Measurements from ENCODE around the gene SUN2. TPM values are rescaled to one million over a fixed set of nuclear protein-coding genes. Genes with fewer than 3 reads are reported as not detected.

SUN2 gene
- total RNA-seq, 1 donor from 2014 or later, result 40.2 TPM

GRCh38 chr22:38730411-38730871 is 25.4 kb downstream of the SUN2 start:
- H3K4me3 ChIP-seq (ENCODE audit: low read length in 3 of 3), result no peak overlapping the region
- H3K36me3 ChIP-seq (ENCODE audit: control insufficient read depth in 3 of 3, insufficient read depth in 3 of 3, low read length in 3 of 3), result peaks cover 63 to 65% (median 64%) of the 10 kb centered on the region in 3 donors
- peaks cover 20 to 45% (median 43%) of the 10 kb centered on the region in 3 donors for H3K4me1 ChIP-seq (ENCODE audit: control insufficient read depth in 3 of 3, insufficient read depth in 3 of 3, low read length in 3 of 3)
- no peak overlapping the region for H3K9ac ChIP-seq (ENCODE audit: low read depth in 1 of 3, low read length in 3 of 3)
- no peak overlapping the region for H3K27ac ChIP-seq (ENCODE audit: low read depth, low read length)
- no peaks in the 10 kb centered on the region for H3K9me3 ChIP-seq (ENCODE audit: control insufficient read depth in 3 of 3, low read length in 3 of 3)
- no peaks in the 10 kb centered on the region for H3K27me3 ChIP-seq (ENCODE audit: control insufficient read depth in 3 of 3, insufficient read depth in 3 of 3, low read length in 3 of 3)

GRCh38 chr22:38729946-38730345 is 25.9 kb downstream of the SUN2 start:
- no peaks in the 10 kb centered on the region for H3K9me3 ChIP-seq (ENCODE audit: control insufficient read depth in 3 of 3, low read length in 3 of 3)
- no peak overlapping the region for H3K4me3 ChIP-seq (ENCODE audit: low read length in 3 of 3)
- no peak overlapping the region for H3K9ac ChIP-seq (ENCODE audit: low read depth in 1 of 3, low read length in 3 of 3)
- peaks cover 20 to 40% (median 38%) of the 10 kb centered on the region in 3 donors for H3K4me1 ChIP-seq (ENCODE audit: control insufficient read depth in 3 of 3, insufficient read depth in 3 of 3, low read length in 3 of 3)
- H3K36me3 ChIP-seq (ENCODE audit: control insufficient read depth in 3 of 3, insufficient read depth in 3 of 3, low read length in 3 of 3), result peaks cover 63 to 66% (median 65%) of the 10 kb centered on the region in 3 donors
- H3K27me3 ChIP-seq (ENCODE audit: control insufficient read depth in 3 of 3, insufficient read depth in 3 of 3, low read length in 3 of 3), result no peaks in the 10 kb centered on the region
- H3K27ac ChIP-seq (ENCODE audit: low read depth, low read length), result no peak overlapping the region

- Histone ChIP-seq H3K9ac (ENCODE audit: low read depth in 1 of 3, low read length in 3 of 3) (peak overlapping the region in 1 of 3 donors; percentile 8), H3K9me3 (ENCODE audit: control insufficient read depth in 3 of 3, low read length in 3 of 3) (no peaks in the 10 kb centered on the region), H3K27ac (ENCODE audit: low read depth, low read length) (no peak overlapping the region), H3K36me3 (ENCODE audit: control insufficient read depth in 3 of 3, insufficient read depth in 3 of 3, low read length in 3 of 3) (peaks cover 71 to 73% (median 73%) of the 10 kb centered on the region in 3 donors), H3K27me3 (ENCODE audit: control insufficient read depth in 3 of 3, insufficient read depth in 3 of 3, low read length in 3 of 3) (no peaks in the 10 kb centered on the region), H3K4me1 (ENCODE audit: control insufficient read depth in 3 of 3, insufficient read depth in 3 of 3, low read length in 3 of 3) (peaks cover 14 to 31% (median 30%) of the 10 kb centered on the region in 3 donors), H3K4me3 (ENCODE audit: low read length in 3 of 3) (no peak overlapping the region)
These were observed 26.7 kb downstream of the SUN2 start for GRCh38 chr22:38728871-38729796.

GRCh38 chr22:38727530-38728451 is 28.0 kb downstream of the SUN2 start:
- peak overlapping the region in 1 of 3 donors; percentile 33 for H3K9ac ChIP-seq (ENCODE audit: low read depth in 1 of 3, low read length in 3 of 3)
- H3K27me3 ChIP-seq (ENCODE audit: control insufficient read depth in 3 of 3, insufficient read depth in 3 of 3, low read length in 3 of 3), result no peaks in the 10 kb centered on the region
- H3K9me3 ChIP-seq (ENCODE audit: control insufficient read depth in 3 of 3, low read length in 3 of 3), result no peaks in the 10 kb centered on the region
- H3K4me3 ChIP-seq (ENCODE audit: low read length in 3 of 3), result no peak overlapping the region
- H3K4me1 ChIP-seq (ENCODE audit: control insufficient read depth in 3 of 3, insufficient read depth in 3 of 3, low read length in 3 of 3), result peaks cover under 1 to 18% (median 16%) of the 10 kb centered on the region in 3 donors
- peaks cover 79 to 87% (median 87%) of the 10 kb centered on the region in 3 donors for H3K36me3 ChIP-seq (ENCODE audit: control insufficient read depth in 3 of 3, insufficient read depth in 3 of 3, low read length in 3 of 3)
- H3K27ac ChIP-seq (ENCODE audit: low read depth, low read length), result no peak overlapping the region

- Histone ChIP-seq H3K9me3 (ENCODE audit: control insufficient read depth in 3 of 3, low read length in 3 of 3) (no peaks in the 10 kb centered on the region), H3K27me3 (ENCODE audit: control insufficient read depth in 3 of 3, insufficient read depth in 3 of 3, low read length in 3 of 3) (no peaks in the 10 kb centered on the region), H3K9ac (ENCODE audit: low read depth in 1 of 3, low read length in 3 of 3) (no peak overlapping the region), H3K27ac (ENCODE audit: low read depth, low read length) (no peak overlapping the region), H3K4me1 (ENCODE audit: control insufficient read depth in 3 of 3, insufficient read depth in 3 of 3, low read length in 3 of 3) (peaks cover 0 to 11% (median 10%) of the 10 kb centered on the region in 3 donors), H3K36me3 (ENCODE audit: control insufficient read depth in 3 of 3, insufficient read depth in 3 of 3, low read length in 3 of 3) (peaks cover 85 to 94% (median 93%) of the 10 kb centered on the region in 3 donors), H3K4me3 (ENCODE audit: low read length in 3 of 3) (no peak overlapping the region)
These were observed 28.7 kb downstream of the SUN2 start for GRCh38 chr22:38727123-38727522.

- Histone ChIP-seq H3K36me3 (ENCODE audit: control insufficient read depth in 3 of 3, insufficient read depth in 3 of 3, low read length in 3 of 3) (peaks cover 88 to 95% (median 95%) of the 10 kb centered on the region in 3 donors), H3K4me3 (ENCODE audit: low read length in 3 of 3) (no peak overlapping the region), H3K27ac (ENCODE audit: low read depth, low read length) (no peak overlapping the region), H3K27me3 (ENCODE audit: control insufficient read depth in 3 of 3, insufficient read depth in 3 of 3, low read length in 3 of 3) (no peaks in the 10 kb centered on the region), H3K9ac (ENCODE audit: low read depth in 1 of 3, low read length in 3 of 3) (no peak overlapping the region), H3K4me1 (ENCODE audit: control insufficient read depth in 3 of 3, insufficient read depth in 3 of 3, low read length in 3 of 3) (peaks cover 0 to 7% (median 5%) of the 10 kb centered on the region in 3 donors), H3K9me3 (ENCODE audit: control insufficient read depth in 3 of 3, low read length in 3 of 3) (no peaks in the 10 kb centered on the region)
These were observed 29.7 kb downstream of the SUN2 start for GRCh38 chr22:38725900-38726655.

- peaks cover 78 to 89% (median 84%) of the 10 kb centered on the region in 3 donors for H3K36me3 ChIP-seq (ENCODE audit: control insufficient read depth in 3 of 3, insufficient read depth in 3 of 3, low read length in 3 of 3)
- H3K9ac ChIP-seq (ENCODE audit: low read depth in 1 of 3, low read length in 3 of 3), result no peak overlapping the region
- H3K27me3 ChIP-seq (ENCODE audit: control insufficient read depth in 3 of 3, insufficient read depth in 3 of 3, low read length in 3 of 3), result no peaks in the 10 kb centered on the region
- H3K9me3 ChIP-seq (ENCODE audit: control insufficient read depth in 3 of 3, low read length in 3 of 3), result no peaks in the 10 kb centered on the region
- no peak overlapping the region for H3K27ac ChIP-seq (ENCODE audit: low read depth, low read length)
- H3K4me3 ChIP-seq (ENCODE audit: low read length in 3 of 3), result no peak overlapping the region
- peaks cover 0 to 7% (median 5%) of the 10 kb centered on the region in 3 donors for H3K4me1 ChIP-seq (ENCODE audit: control insufficient read depth in 3 of 3, insufficient read depth in 3 of 3, low read length in 3 of 3)
These were observed 30.7 kb downstream of the SUN2 start for GRCh38 chr22:38724926-38725571.

GRCh38 chr22:38724176-38724575 is 31.6 kb downstream of the SUN2 start:
- H3K4me3 ChIP-seq (ENCODE audit: low read length in 3 of 3), result no peak overlapping the region
- peaks cover 73 to 80% (median 76%) of the 10 kb centered on the region in 3 donors for H3K36me3 ChIP-seq (ENCODE audit: control insufficient read depth in 3 of 3, insufficient read depth in 3 of 3, low read length in 3 of 3)
- no peak overlapping the region for H3K9ac ChIP-seq (ENCODE audit: low read depth in 1 of 3, low read length in 3 of 3)
- no peaks in the 10 kb centered on the region for H3K27me3 ChIP-seq (ENCODE audit: control insufficient read depth in 3 of 3, insufficient read depth in 3 of 3, low read length in 3 of 3)
- H3K4me1 ChIP-seq (ENCODE audit: control insufficient read depth in 3 of 3, insufficient read depth in 3 of 3, low read length in 3 of 3), result peaks cover 0 to 4% (median 2%) of the 10 kb centered on the region in 3 donors
- H3K27ac ChIP-seq (ENCODE audit: low read depth, low read length), result no peak overlapping the region
- no peaks in the 10 kb centered on the region for H3K9me3 ChIP-seq (ENCODE audit: control insufficient read depth in 3 of 3, low read length in 3 of 3)

GRCh38 chr22:38721551-38721950 is 34.2 kb downstream of the SUN2 start:
- Histone ChIP-seq H3K27ac (ENCODE audit: low read depth, low read length) (no peak overlapping the region), H3K9ac (ENCODE audit: low read depth in 1 of 3, low read length in 3 of 3) (no peak overlapping the region), H3K27me3 (ENCODE audit: control insufficient read depth in 3 of 3, insufficient read depth in 3 of 3, low read length in 3 of 3) (no peaks in the 10 kb centered on the region), H3K9me3 (ENCODE audit: control insufficient read depth in 3 of 3, low read length in 3 of 3) (no peaks in the 10 kb centered on the region), H3K36me3 (ENCODE audit: control insufficient read depth in 3 of 3, insufficient read depth in 3 of 3, low read length in 3 of 3) (peaks cover 58 to 69% (median 63%) of the 10 kb centered on the region in 3 donors), H3K4me1 (ENCODE audit: control insufficient read depth in 3 of 3, insufficient read depth in 3 of 3, low read length in 3 of 3) (peaks cover 3 to 4% (median 3%) of the 10 kb centered on the region in 3 donors), H3K4me3 (ENCODE audit: low read length in 3 of 3) (no peak overlapping the region)
